Caco-2 (cell line): Measurements from ENCODE around the gene USP30. TPM values are rescaled to one million over a fixed set of nuclear protein-coding genes. Genes with fewer than 3 reads are reported as not detected.
A peak's percentile ranks its signal among the peaks of the same experiment; 100 is the strongest.

Experiments used
- Bru-seq: library from RNA; stranded (reverse); fragments of 400-500 nt; gene quantifications from one replicate; lab custom pipeline; 2021; lab: Mats Ljungman, UMichigan
- BruChase-seq, 2 experiments: library from RNA; stranded (reverse); fragments of 400-500 nt; gene quantifications; one replicate each; lab custom pipeline; 2021; lab: Mats Ljungman, UMichigan
- BruUV-seq: library from RNA; stranded (reverse); fragments of 400-500 nt; replicated peaks from 2 replicates; lab custom pipeline; 2021; lab: Mats Ljungman, UMichigan
- CTCF ChIA-PET: fragments of 300-600 bp; sonication (Branson Sonifier 250); formaldehyde crosslinking; loops from one replicate; lab custom pipeline; 2022; ENCODE audit warnings: antibody characterized with exemption; lab: Charles Lee
- POLR2A ChIA-PET: fragments of 300-600 bp; sonication (Branson Sonifier 250); formaldehyde crosslinking; loops from one replicate; lab custom pipeline; 2022; ENCODE audit warnings: antibody characterized with exemption; lab: Charles Lee
- DNase-seq, 2 experiments: peaks; one replicate each; pipeline versions ENCODE4 v3.0.0 to v3.0.0-alpha.2; 2020 to 2022
- H3K27me3 ChIP-seq: replicated peaks from 2 replicates; pipeline ENCODE4 v1.6.0; 2011; ENCODE audit warnings: low read length; ENCODE audit not compliant: control insufficient read depth, insufficient read depth
- H3K36me3 ChIP-seq: 2 replicates; pipeline ENCODE4 v1.5.1; 2011; ENCODE audit warnings: low read length; ENCODE audit not compliant: control insufficient read depth, insufficient read depth
- H3K4me1 ChIP-seq: fragments of 250-450 bp; sonication (Bioruptor Pico); 2 replicates; pipeline ENCODE4 v1.5.1; 2020; ENCODE audit warnings: mild to moderate bottlenecking
- H3K4me3 ChIP-seq: 2 replicates; pipeline ENCODE4 v1.5.1; 2011; ENCODE audit warnings: low read depth, mild to moderate bottlenecking, control low read depth, low read length
- H3K9me3 ChIP-seq: fragments of 250-450 bp; sonication (Bioruptor Pico); 2 replicates; pipeline ENCODE4 v1.5.1; 2020; ENCODE audit warnings: mild to moderate bottlenecking, moderate library complexity
- H3K27ac Mint-ChIP-seq: one replicate; pipeline ENCODE4 v1.8.0; 2022; ENCODE audit warnings: mixed read lengths; ENCODE audit not compliant: unreplicated experiment
- H3K27me3 Mint-ChIP-seq: one replicate; pipeline ENCODE4 v1.8.0; 2022; ENCODE audit warnings: mixed read lengths; ENCODE audit not compliant: insufficient read depth, unreplicated experiment
- H3K36me3 Mint-ChIP-seq: one replicate; pipeline ENCODE4 v1.8.0; 2022; ENCODE audit warnings: mild to moderate bottlenecking, mixed read lengths; ENCODE audit not compliant: insufficient read depth, unreplicated experiment
- H3K4me1 Mint-ChIP-seq: one replicate; pipeline ENCODE4 v1.8.0; 2022; ENCODE audit warnings: low read depth, mixed read lengths; ENCODE audit not compliant: unreplicated experiment
- H3K4me3 Mint-ChIP-seq: one replicate; pipeline ENCODE4 v1.8.0; 2022; ENCODE audit warnings: mild to moderate bottlenecking, moderate library complexity, mixed read lengths; ENCODE audit not compliant: unreplicated experiment
- H3K9me3 Mint-ChIP-seq: one replicate; pipeline ENCODE4 v1.8.0; 2022; ENCODE audit warnings: mixed read lengths; ENCODE audit not compliant: unreplicated experiment
- intact Hi-C: fragments of 100-400 bp; cut with micrococcal nuclease; formaldehyde crosslinking; loops from one replicate; pipeline ENCODE4 v1.10.0; 2022; ENCODE audit not compliant: unreplicated experiment
- long read RNA-seq: library from polyadenylated mRNA; stranded (forward); transcript quantifications from one replicate; pipeline ENCODE4 v2.0.0, GENCODE V29; 2022
- total RNA-seq: library from RNA; stranded (reverse); gene quantifications from 2 replicates; pipeline ENCODE4 v1.2.3, GENCODE V29; 2022
- TF ChIP-seq, protein P1 (sequence below), 2 experiments: fragments of 200-600 bp in 1 of 2; IDR thresholded peaks; 1 replicate in 1 of 2; 2 replicates in 1 of 2; pipeline versions ENCODE4 v1.5.1 to v1.8.0; 2011 to 2022; ENCODE audit warnings: antibody characterized with exemption in 1 of 2, control low read depth in 1 of 2, inconsistent platforms in 1 of 2, low read depth in 1 of 2, low read length in 1 of 2, mild to moderate bottlenecking in 1 of 2, moderate library complexity in 1 of 2; ENCODE audit not compliant: insufficient read depth in 1 of 2, severe bottlenecking in 1 of 2, unreplicated experiment in 1 of 2

The USP30 gene, protein sequence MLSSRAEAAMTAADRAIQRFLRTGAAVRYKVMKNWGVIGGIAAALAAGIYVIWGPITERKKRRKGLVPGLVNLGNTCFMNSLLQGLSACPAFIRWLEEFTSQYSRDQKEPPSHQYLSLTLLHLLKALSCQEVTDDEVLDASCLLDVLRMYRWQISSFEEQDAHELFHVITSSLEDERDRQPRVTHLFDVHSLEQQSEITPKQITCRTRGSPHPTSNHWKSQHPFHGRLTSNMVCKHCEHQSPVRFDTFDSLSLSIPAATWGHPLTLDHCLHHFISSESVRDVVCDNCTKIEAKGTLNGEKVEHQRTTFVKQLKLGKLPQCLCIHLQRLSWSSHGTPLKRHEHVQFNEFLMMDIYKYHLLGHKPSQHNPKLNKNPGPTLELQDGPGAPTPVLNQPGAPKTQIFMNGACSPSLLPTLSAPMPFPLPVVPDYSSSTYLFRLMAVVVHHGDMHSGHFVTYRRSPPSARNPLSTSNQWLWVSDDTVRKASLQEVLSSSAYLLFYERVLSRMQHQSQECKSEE
- 11.9 and 12.3 TPM in 2 replicates for total RNA-seq
- percentile 53 among the genes with signal in this experiment for Bru-seq, nascent RNA
- BruChase-seq, experiment 1, labeled RNA remaining after a 2-hour chase = percentile 55 among the genes with signal in this experiment
- BruChase-seq, experiment 2, labeled RNA remaining after a 6-hour chase = percentile 49 among the genes with signal in this experiment
- long read RNA-seq, transcript USP30-201 (13 exons, 3,742 nt) = major isoform, 10 of 22 reads
- long read RNA-seq, partial matches to known transcripts = 2 of 22 reads
- long read RNA-seq, other reads (novel, unspliced or antisense) = 10 of 22 reads

DNA sequence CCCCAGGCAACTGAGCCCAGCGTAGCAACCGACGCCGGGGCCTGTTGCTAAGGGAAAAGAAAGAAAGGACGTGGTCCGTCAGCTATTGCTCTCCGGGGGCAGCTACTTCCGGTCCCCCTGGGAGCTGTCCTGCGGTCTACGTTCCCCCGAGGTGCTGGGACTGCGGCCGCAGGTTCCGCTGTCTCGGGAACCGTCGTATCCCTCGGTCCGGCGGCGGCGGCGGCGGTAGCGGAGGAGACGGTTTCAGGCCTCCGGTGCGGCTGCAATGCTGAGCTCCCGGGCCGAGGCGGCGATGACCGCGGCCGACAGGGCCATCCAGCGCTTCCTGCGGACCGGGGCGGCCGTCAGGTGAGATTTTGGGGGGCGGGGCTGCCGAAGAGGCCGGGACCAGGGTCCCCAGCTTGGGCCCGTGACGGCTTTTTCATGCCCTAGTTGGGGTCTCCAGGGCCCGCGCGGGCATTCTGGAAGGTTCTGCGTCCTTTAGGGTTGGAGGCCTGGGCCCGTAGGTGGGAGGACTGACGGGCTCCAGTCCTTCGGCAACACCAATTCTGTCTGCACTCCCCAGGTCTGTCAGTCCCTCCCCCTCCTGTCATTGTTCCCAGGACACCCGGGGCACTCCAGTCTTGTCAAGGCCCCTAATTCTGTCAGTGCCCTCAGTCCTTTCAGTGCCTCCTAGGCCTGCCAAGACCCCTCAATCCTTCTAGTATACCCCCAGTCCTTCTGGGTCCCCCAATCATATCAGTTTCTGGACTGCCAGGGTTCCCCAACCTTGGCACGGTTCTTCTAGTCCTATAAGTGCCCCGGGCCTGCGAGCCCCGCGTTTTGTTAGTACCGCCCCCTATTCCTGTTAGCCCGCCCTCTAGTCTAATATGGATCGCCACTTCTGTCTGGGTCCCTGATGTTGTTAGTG lies at the start of gene USP30:
TSS of gene USP30 (plus strand) at position 163 of the 910 bp plus-strand sequence. CDS start at position 266, 103 bp downstream.
- no peaks in the 10 kb centered on the region for H3K36me3 Mint-ChIP-seq
- no TSS peak for BruUV-seq
- peak within 1 kb of the TSS; percentile 96 for H3K4me3 Mint-ChIP-seq
- Histone ChIP-seq H3K36me3 (no peaks in the 10 kb centered on the region), H3K9me3 (no peaks in the 10 kb centered on the region), H3K27me3 (no peaks in the 10 kb centered on the region), H3K4me1 (0 out of 2 replicates have a peak, but pooled peaks cover 9% of the 10 kb centered on the region), H3K4me3 (peak within 1 kb of the TSS; percentile 75)
- intact Hi-C loops = loop anchor here (2.0 kb wide), 1 partner anchor 40 kb away; the partner anchor contains the start of gene ALKBH2
- no peaks in the 10 kb centered on the region for H3K27me3 Mint-ChIP-seq
- POLR2A ChIA-PET = interaction anchor here (0.6 kb wide), 1 partner anchor 85 kb away, joined by 3 read pairs; no protein-coding TSS in a partner anchor
- no peaks in the 10 kb centered on the region for H3K9me3 Mint-ChIP-seq
- TF ChIP-seq, protein P1, sequence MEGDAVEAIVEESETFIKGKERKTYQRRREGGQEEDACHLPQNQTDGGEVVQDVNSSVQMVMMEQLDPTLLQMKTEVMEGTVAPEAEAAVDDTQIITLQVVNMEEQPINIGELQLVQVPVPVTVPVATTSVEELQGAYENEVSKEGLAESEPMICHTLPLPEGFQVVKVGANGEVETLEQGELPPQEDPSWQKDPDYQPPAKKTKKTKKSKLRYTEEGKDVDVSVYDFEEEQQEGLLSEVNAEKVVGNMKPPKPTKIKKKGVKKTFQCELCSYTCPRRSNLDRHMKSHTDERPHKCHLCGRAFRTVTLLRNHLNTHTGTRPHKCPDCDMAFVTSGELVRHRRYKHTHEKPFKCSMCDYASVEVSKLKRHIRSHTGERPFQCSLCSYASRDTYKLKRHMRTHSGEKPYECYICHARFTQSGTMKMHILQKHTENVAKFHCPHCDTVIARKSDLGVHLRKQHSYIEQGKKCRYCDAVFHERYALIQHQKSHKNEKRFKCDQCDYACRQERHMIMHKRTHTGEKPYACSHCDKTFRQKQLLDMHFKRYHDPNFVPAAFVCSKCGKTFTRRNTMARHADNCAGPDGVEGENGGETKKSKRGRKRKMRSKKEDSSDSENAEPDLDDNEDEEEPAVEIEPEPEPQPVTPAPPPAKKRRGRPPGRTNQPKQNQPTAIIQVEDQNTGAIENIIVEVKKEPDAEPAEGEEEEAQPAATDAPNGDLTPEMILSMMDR (IDR thresholded peaks at IDR 0.05; ENCODE audit: insufficient read depth in 1 of 2, low read depth in 1 of 2, low read length in 1 of 2, severe bottlenecking in 1 of 2, unreplicated experiment in 1 of 2) = no peak
- peak; percentile 84 to 87 for DNase-seq
- peaks cover 10% of the 10 kb centered on the region for H3K4me1 Mint-ChIP-seq
- CTCF ChIA-PET = no interaction called here
- peak within 1 kb of the TSS; percentile 88 for H3K27ac Mint-ChIP-seq

DNA sequence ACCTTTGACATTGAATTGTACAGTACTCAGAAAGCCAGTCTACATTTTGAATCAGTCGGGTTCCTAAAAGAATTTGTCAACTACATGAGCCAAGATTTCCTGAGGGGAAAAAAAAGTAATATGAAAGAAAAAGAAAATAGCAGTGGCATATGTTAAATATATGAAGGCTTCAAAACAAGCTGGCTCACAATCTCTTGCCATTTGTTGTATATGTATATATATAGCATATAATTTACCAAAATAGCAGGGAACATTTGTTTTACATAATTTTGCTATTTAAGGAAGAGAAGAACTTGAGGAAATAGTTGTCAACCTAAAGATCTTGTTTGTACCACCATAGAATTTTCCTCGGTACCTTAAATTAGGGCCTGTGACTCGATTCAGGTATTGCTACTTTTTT lies 48.4 kb upstream of the USP30 start:
- no peak overlapping the region for H3K27ac Mint-ChIP-seq
- intact Hi-C loops = no loop called here

More for the DNA sequence above, 48.4 kb upstream of the USP30 start:
- TF ChIP-seq, protein P1 (IDR thresholded peaks at IDR 0.05; ENCODE audit: insufficient read depth in 1 of 2, low read depth in 1 of 2, low read length in 1 of 2, severe bottlenecking in 1 of 2, unreplicated experiment in 1 of 2) = no peak
- Histone ChIP-seq H3K27me3 (no peaks in the 10 kb centered on the region; the same call in 1 of the 2 replicates), H3K4me3 (no peak overlapping the region), H3K4me1 (no peaks in the 10 kb centered on the region), H3K36me3 (no peaks in the 10 kb centered on the region), H3K9me3 (no peaks in the 10 kb centered on the region; the same call in 1 of the 2 replicates)
- ChIA-PET CTCF (no interaction called here), POLR2A (no interaction called here)
- Mint-ChIP-seq H3K4me1 (no peaks in the 10 kb centered on the region), H3K9me3 (no peaks in the 10 kb centered on the region), H3K4me3 (no peak overlapping the region), H3K27me3 (no peaks in the 10 kb centered on the region), H3K36me3 (no peaks in the 10 kb centered on the region)
- DNase-seq = no peak
- no TSS peak for BruUV-seq
